ENCODE measurements around the gene MAPK8IP3. TPM values are rescaled to one million over a fixed set of nuclear protein-coding genes. Genes with fewer than 3 reads are reported as not detected.

MAPK8IP3 gene
- total RNA-seq, 1 experiment from 2014 or later, result 13.4 TPM

- H3K9me3 ChIP-seq, result no peaks in the 10 kb centered on the region
- H3K4me3 ChIP-seq, result no peak overlapping the region
- peaks cover 58% of the 10 kb centered on the region for H3K36me3 ChIP-seq
- H3K27me3 ChIP-seq, result no peaks in the 10 kb centered on the region
- DNase-seq, result no peak
Observed at GRCh38 chr16:1779234-1779701, 73.3 kb downstream of the MAPK8IP3 start.

- H3K9me3 ChIP-seq, result no peaks in the 10 kb centered on the region
- H3K4me3 ChIP-seq, result no peak overlapping the region
- DNase-seq, result no peak
- H3K36me3 ChIP-seq, result peaks cover 53% of the 10 kb centered on the region
- no peaks in the 10 kb centered on the region for H3K27me3 ChIP-seq
Observed at GRCh38 chr16:1779741-1780676, 74.0 kb downstream of the MAPK8IP3 start.

- Histone ChIP-seq H3K9me3 (no peaks in the 10 kb centered on the region), H3K27me3 (no peaks in the 10 kb centered on the region), H3K36me3 (peaks cover 51% of the 10 kb centered on the region), H3K4me3 (peak overlapping the region; percentile 100; the same call in 1 of the 2 replicates)
- no peak for DNase-seq
Observed at GRCh38 chr16:1780677-1781072, 74.7 kb downstream of the MAPK8IP3 start.

GRCh38 chr16:1781254-1781653 is 75.3 kb downstream of the MAPK8IP3 start:
- no peak for DNase-seq
- Histone ChIP-seq H3K36me3 (peaks cover 51% of the 10 kb centered on the region), H3K9me3 (no peaks in the 10 kb centered on the region), H3K27me3 (no peaks in the 10 kb centered on the region), H3K4me3 (peak overlapping the region; percentile 100)

- peaks cover 51% of the 10 kb centered on the region for H3K36me3 ChIP-seq
- peak overlapping the region; percentile 100 for H3K4me3 ChIP-seq
- DNase-seq, result no peak
Observed at GRCh38 chr16:1781758-1782407, 75.9 kb downstream of the MAPK8IP3 start.

GRCh38 chr16:1782408-1783264 is 76.6 kb downstream of the MAPK8IP3 start, which contains the start of the genes NUBP2 and SPSB3:
Gene NUBP2 (plus strand): TSS chr16:1782960. CDS start chr16:1783021, 61 bp downstream.
Gene SPSB3 (minus strand): TSS chr16:1782571. CDS start chr16:1781483, 1,088 bp downstream.
- Histone ChIP-seq H3K36me3 (peaks cover 50% of the 10 kb centered on the region), H3K4me3 (peak within 1 kb of the TSS; percentile 100), H3K27me3 (no peaks in the 10 kb centered on the region), H3K9me3 (no peaks in the 10 kb centered on the region)
- peak; percentile 100 for DNase-seq

More at GRCh38 chr16:1781758-1782407, 75.9 kb downstream of the MAPK8IP3 start:
- H3K9me3 ChIP-seq, result no peaks in the 10 kb centered on the region
- no peaks in the 10 kb centered on the region for H3K27me3 ChIP-seq

- Histone ChIP-seq H3K4me3 (no peak overlapping the region), H3K36me3 (peaks cover 58% of the 10 kb centered on the region), H3K9me3 (no peaks in the 10 kb centered on the region), H3K27me3 (no peaks in the 10 kb centered on the region)
- no peak for DNase-seq
Observed at GRCh38 chr16:1784977-1785845, 79.2 kb downstream of the MAPK8IP3 start.

GRCh38 chr16:1785846-1786170 is 79.8 kb downstream of the MAPK8IP3 start:
- H3K4me3 ChIP-seq, result no peak overlapping the region
- no peaks in the 10 kb centered on the region for H3K27me3 ChIP-seq
- no peak for DNase-seq
- no peaks in the 10 kb centered on the region for H3K9me3 ChIP-seq
- peaks cover 58% of the 10 kb centered on the region for H3K36me3 ChIP-seq

GRCh38 chr16:1786242-1787055 is 80.5 kb downstream of the MAPK8IP3 start:
- H3K4me3 ChIP-seq, result no peak overlapping the region
- no peaks in the 10 kb centered on the region for H3K9me3 ChIP-seq
- H3K36me3 ChIP-seq, result peaks cover 54% of the 10 kb centered on the region
- H3K27me3 ChIP-seq, result no peaks in the 10 kb centered on the region
- no peak for DNase-seq

GRCh38 chr16:1787056-1787321 is 81.0 kb downstream of the MAPK8IP3 start:
- DNase-seq, result no peak
- H3K36me3 ChIP-seq, result peaks cover 54% of the 10 kb centered on the region

GRCh38 chr16:1787322-1788094 is 81.5 kb downstream of the MAPK8IP3 start:
- no peaks in the 10 kb centered on the region for H3K27me3 ChIP-seq
- H3K9me3 ChIP-seq, result no peaks in the 10 kb centered on the region
- no peak for DNase-seq
- no peak overlapping the region for H3K4me3 ChIP-seq
- H3K36me3 ChIP-seq, result peaks cover 54% of the 10 kb centered on the region

More at GRCh38 chr16:1787056-1787321, 81.0 kb downstream of the MAPK8IP3 start:
- Histone ChIP-seq H3K9me3 (no peaks in the 10 kb centered on the region), H3K4me3 (no peak overlapping the region), H3K27me3 (no peaks in the 10 kb centered on the region)

- H3K4me3 ChIP-seq, result no peak overlapping the region
- H3K9me3 ChIP-seq, result no peaks in the 10 kb centered on the region
- H3K27me3 ChIP-seq, result no peaks in the 10 kb centered on the region
- H3K36me3 ChIP-seq, result peaks cover 53% of the 10 kb centered on the region
- no peak for DNase-seq
Observed at GRCh38 chr16:1788095-1788707, 82.2 kb downstream of the MAPK8IP3 start.

GRCh38 chr16:1788708-1789100 is 82.7 kb downstream of the MAPK8IP3 start:
- Histone ChIP-seq H3K36me3 (peaks cover 50% of the 10 kb centered on the region), H3K9me3 (no peaks in the 10 kb centered on the region), H3K4me3 (no peak overlapping the region), H3K27me3 (no peaks in the 10 kb centered on the region)
- no peak for DNase-seq

- DNase-seq, result no peak
- H3K9me3 ChIP-seq, result no peaks in the 10 kb centered on the region
- no peak overlapping the region for H3K4me3 ChIP-seq
- H3K36me3 ChIP-seq, result peaks cover 43% of the 10 kb centered on the region
- no peaks in the 10 kb centered on the region for H3K27me3 ChIP-seq
Observed at GRCh38 chr16:1789643-1790045, 83.6 kb downstream of the MAPK8IP3 start.
